ENCODE measurements around the gene LYL1.

LYL1 gene

GRCh38 chr19:13120031-13120430 is 17.4 kb upstream of the LYL1 start:
- Histone ChIP-seq H3K27me3 (no peaks in the 10 kb centered on the region), H3K4me3 (no peak overlapping the region), H3K27ac (no peak overlapping the region), H3K4me1 (peaks cover 0 to 42% (median 31%) of the 10 kb centered on the region in 4 donors), H3K36me3 (peaks cover 0 to 10% (median 0%) of the 10 kb centered on the region in 3 donors), H3K9me3 (no peaks in the 10 kb centered on the region)
- TF ChIP-seq, protein P1, sequence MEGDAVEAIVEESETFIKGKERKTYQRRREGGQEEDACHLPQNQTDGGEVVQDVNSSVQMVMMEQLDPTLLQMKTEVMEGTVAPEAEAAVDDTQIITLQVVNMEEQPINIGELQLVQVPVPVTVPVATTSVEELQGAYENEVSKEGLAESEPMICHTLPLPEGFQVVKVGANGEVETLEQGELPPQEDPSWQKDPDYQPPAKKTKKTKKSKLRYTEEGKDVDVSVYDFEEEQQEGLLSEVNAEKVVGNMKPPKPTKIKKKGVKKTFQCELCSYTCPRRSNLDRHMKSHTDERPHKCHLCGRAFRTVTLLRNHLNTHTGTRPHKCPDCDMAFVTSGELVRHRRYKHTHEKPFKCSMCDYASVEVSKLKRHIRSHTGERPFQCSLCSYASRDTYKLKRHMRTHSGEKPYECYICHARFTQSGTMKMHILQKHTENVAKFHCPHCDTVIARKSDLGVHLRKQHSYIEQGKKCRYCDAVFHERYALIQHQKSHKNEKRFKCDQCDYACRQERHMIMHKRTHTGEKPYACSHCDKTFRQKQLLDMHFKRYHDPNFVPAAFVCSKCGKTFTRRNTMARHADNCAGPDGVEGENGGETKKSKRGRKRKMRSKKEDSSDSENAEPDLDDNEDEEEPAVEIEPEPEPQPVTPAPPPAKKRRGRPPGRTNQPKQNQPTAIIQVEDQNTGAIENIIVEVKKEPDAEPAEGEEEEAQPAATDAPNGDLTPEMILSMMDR (IDR thresholded peaks at IDR 0.05) = no peak
- no peak for DNase-seq
- intact Hi-C loops (cut with DNase I; ENCODE audit: low total_unique reads) = no loop called here

DNA sequence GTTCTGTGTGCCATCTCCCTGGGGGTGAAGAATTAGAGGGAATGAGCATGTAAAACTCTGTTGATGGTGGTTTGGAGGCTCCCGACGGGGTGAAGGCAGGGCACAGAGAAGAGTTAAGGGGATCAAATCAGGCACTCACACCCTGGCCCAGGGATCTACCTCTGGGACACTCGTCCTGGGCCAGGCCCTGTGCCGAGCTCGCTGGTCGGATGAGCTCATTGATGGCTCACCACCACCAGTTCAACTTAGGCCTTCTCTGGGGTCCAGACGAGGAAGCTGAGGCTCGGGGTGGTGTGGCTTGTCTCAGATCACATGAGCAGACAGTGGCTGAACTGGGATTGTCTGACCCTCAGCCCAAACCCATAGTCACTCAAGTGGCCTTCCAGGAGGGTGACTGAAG is 17.0 kb upstream of the LYL1 start:
- Histone ChIP-seq H3K27ac (no peak overlapping the region), H3K9me3 (no peaks in the 10 kb centered on the region), H3K4me1 (peaks cover 0 to 42% (median 31%) of the 10 kb centered on the region in 4 donors), H3K4me3 (no peak overlapping the region), H3K27me3 (no peaks in the 10 kb centered on the region), H3K36me3 (peaks cover 0 to 10% (median under 1%) of the 10 kb centered on the region in 3 donors)
- intact Hi-C loops (cut with DNase I; ENCODE audit: low total_unique reads) = no loop called here
- TF ChIP-seq, protein P1 (IDR thresholded peaks at IDR 0.05) = no peak
- DNase-seq = no peak

GRCh38 chr19:13118424-13119193 is 16.0 kb upstream of the LYL1 start:
- TF ChIP-seq, protein P1 (IDR thresholded peaks at IDR 0.05) = no peak
- intact Hi-C loops (cut with DNase I; ENCODE audit: low total_unique reads) = no loop called here
- peak overlapping the region; percentile 70 to 98 for H3K4me3 ChIP-seq
- H3K4me1 ChIP-seq = peaks cover 0 to 42% (median 31%) of the 10 kb centered on the region in 4 donors
- no peak for DNase-seq
- peaks cover 0 to 16% (median 7%) of the 10 kb centered on the region in 3 donors for H3K36me3 ChIP-seq
- peak overlapping the region; percentile 46 to 62 for H3K27ac ChIP-seq
- H3K9me3 ChIP-seq = no peaks in the 10 kb centered on the region
- H3K27me3 ChIP-seq = no peaks in the 10 kb centered on the region

- intact Hi-C loops (cut with DNase I; ENCODE audit: low total_unique reads) = no loop called here
- Histone ChIP-seq H3K27me3 (no peaks in the 10 kb centered on the region), H3K9me3 (no peaks in the 10 kb centered on the region), H3K4me1 (peaks cover 0 to 42% (median 31%) of the 10 kb centered on the region in 4 donors), H3K27ac (peak within 1 kb of the TSS; percentile 62 to 70), H3K36me3 (peaks cover 0 to 23% (median 11%) of the 10 kb centered on the region in 3 donors), H3K4me3 (peak within 1 kb of the TSS; percentile 70 to 98)
- TF ChIP-seq, protein P1 (IDR thresholded peaks at IDR 0.05) = no peak
- peak; percentile 84 to 94 for DNase-seq
Measured at GRCh38 chr19:13117772-13118423, 15.2 kb upstream of the LYL1 start, which contains the start of gene NACC1. NACC1 (plus strand) TSS chr19:13118264; CDS start chr19:13135208, 16,944 bp downstream.

- Histone ChIP-seq H3K4me1 (peaks cover 0 to 42% (median 31%) of the 10 kb centered on the region in 4 donors), H3K36me3 (peaks cover 0 to 29% (median 17%) of the 10 kb centered on the region in 3 donors), H3K27me3 (no peaks in the 10 kb centered on the region), H3K4me3 (peak overlapping the region; percentile 70 to 98), H3K9me3 (no peaks in the 10 kb centered on the region), H3K27ac (peak overlapping the region; percentile 61 to 70)
- TF ChIP-seq, protein P1 (IDR thresholded peaks at IDR 0.05) = no peak
- intact Hi-C loops (cut with DNase I; ENCODE audit: low total_unique reads) = no loop called here
- DNase-seq = no peak
Measured at GRCh38 chr19:13117176-13117771, 14.6 kb upstream of the LYL1 start.

All from tibial artery (tissue), 4 donors.